Measurements from ENCODE around the gene DDX56. TPM values are rescaled to one million over a fixed set of nuclear protein-coding genes. Genes with fewer than 3 reads are reported as not detected.
A peak's percentile ranks its signal among the peaks of the same experiment; 100 is the strongest.

Gene DDX56
- total RNA-seq (52.3 and 65.2 TPM in 2 replicates), polyA plus RNA-seq (62.1 and 78.1 TPM in 2 replicates)

DNA sequence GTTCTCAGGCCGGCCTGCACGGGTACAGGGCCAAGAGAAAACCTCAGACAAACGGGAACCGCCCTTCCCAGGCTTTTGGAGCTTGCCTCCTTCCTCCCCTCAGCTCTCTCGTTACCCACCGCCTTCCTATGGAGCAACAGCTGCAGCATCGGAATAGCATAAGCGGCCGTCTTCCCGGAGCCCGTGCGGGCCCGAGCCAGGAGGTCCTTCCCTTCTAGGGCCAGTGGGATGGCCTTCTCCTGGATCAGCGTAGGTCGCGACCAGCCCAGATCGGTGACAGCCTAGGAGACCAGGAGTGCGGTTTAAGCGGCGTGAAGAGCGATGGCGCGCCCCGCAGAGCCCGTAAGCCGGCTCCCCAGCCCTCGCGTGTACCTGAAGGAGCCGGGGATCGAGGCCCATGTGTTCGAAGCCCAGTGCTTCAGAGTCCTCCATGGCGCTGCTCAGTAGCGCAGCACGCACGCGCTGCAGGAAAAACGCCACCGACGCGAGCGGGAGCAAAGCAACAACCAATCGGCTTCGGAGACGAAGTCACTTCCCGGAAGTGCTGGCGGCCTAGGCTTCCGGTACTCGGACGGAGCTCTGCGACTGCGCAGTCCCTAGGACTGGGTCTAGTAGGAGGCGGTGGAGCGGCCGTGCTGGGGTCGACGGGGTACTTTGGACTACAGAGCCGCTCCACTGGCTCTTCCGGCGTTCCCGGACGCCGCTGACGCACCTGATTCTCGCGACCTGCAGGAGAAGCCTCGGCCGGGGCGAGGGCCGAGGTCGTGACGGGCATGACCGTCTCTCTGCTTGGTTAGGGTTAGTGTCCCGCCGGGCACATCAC, at the start of gene DDX56:
Gene DDX56, minus strand, starts transcription at position 445 of the 823 bp plus-strand sequence. Its CDS starts 13 bp downstream, at position 432.
- H3K9me3 ChIP-seq (ENCODE audit: low read depth): no peaks in the 10 kb centered on the region
- TF ChIP-seq, protein P1, sequence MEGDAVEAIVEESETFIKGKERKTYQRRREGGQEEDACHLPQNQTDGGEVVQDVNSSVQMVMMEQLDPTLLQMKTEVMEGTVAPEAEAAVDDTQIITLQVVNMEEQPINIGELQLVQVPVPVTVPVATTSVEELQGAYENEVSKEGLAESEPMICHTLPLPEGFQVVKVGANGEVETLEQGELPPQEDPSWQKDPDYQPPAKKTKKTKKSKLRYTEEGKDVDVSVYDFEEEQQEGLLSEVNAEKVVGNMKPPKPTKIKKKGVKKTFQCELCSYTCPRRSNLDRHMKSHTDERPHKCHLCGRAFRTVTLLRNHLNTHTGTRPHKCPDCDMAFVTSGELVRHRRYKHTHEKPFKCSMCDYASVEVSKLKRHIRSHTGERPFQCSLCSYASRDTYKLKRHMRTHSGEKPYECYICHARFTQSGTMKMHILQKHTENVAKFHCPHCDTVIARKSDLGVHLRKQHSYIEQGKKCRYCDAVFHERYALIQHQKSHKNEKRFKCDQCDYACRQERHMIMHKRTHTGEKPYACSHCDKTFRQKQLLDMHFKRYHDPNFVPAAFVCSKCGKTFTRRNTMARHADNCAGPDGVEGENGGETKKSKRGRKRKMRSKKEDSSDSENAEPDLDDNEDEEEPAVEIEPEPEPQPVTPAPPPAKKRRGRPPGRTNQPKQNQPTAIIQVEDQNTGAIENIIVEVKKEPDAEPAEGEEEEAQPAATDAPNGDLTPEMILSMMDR (IDR thresholded peaks at IDR 0.05; ENCODE audit: low read depth, low read length): no peak
- H3K27me3 ChIP-seq: no peaks in the 10 kb centered on the region
- peaks cover 53% of the 10 kb centered on the region for H3K36me3 ChIP-seq
- peak within 1 kb of the TSS; percentile 90 for H3K27ac ChIP-seq
- peak within 1 kb of the TSS; percentile 76 for H3K4me3 ChIP-seq
- H3K4me1 ChIP-seq (ENCODE audit: low read depth): peaks cover 12% of the 10 kb centered on the region
- DNase-seq (ENCODE audit: low read depth in 1 of 2, low spot score in 1 of 2): peak; percentile 95 to 98

GRCh38 chr7:44622342-44623151, 48.8 kb upstream of the DDX56 start:
- H3K4me3 ChIP-seq: no peak overlapping the region
- DNase-seq (ENCODE audit: low read depth in 1 of 2, low spot score in 1 of 2): no peak
- H3K27ac ChIP-seq: peak overlapping the region; percentile 54
- H3K4me1 ChIP-seq (ENCODE audit: low read depth): peaks cover 3% of the 10 kb centered on the region
- H3K36me3 ChIP-seq: peaks cover 22% of the 10 kb centered on the region
- H3K9me3 ChIP-seq (ENCODE audit: low read depth): no peaks in the 10 kb centered on the region
- TF ChIP-seq, protein P1 (IDR thresholded peaks at IDR 0.05; ENCODE audit: low read depth, low read length): no peak
- H3K27me3 ChIP-seq: no peaks in the 10 kb centered on the region

DNA sequence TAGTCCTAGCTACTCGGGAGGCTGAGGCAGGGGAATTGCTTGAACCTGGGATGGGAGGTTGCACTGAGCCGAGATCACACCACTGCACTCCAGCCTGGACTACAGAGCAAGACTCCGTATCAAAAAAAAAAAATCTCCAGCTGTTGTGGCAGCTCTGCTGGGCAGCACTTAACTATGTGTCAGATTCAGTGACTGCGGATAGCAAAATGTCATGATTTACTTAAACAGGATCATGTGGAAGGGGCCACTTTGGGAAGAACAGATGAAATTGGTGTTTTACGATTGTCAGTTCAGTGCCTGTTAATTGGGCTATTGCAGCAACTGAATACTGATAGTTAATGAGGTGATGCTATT, 48.0 kb upstream of the DDX56 start:
- Histone ChIP-seq H3K4me1 (ENCODE audit: low read depth) (peaks cover 3% of the 10 kb centered on the region), H3K4me3 (no peak overlapping the region), H3K27me3 (no peaks in the 10 kb centered on the region), H3K36me3 (peaks cover 18% of the 10 kb centered on the region), H3K9me3 (ENCODE audit: low read depth) (no peaks in the 10 kb centered on the region), H3K27ac (peak overlapping the region; percentile 54)
- TF ChIP-seq, protein P1 (IDR thresholded peaks at IDR 0.05; ENCODE audit: low read depth, low read length): no peak
- no peak for DNase-seq (ENCODE audit: low read depth in 1 of 2, low spot score in 1 of 2)

DNA sequence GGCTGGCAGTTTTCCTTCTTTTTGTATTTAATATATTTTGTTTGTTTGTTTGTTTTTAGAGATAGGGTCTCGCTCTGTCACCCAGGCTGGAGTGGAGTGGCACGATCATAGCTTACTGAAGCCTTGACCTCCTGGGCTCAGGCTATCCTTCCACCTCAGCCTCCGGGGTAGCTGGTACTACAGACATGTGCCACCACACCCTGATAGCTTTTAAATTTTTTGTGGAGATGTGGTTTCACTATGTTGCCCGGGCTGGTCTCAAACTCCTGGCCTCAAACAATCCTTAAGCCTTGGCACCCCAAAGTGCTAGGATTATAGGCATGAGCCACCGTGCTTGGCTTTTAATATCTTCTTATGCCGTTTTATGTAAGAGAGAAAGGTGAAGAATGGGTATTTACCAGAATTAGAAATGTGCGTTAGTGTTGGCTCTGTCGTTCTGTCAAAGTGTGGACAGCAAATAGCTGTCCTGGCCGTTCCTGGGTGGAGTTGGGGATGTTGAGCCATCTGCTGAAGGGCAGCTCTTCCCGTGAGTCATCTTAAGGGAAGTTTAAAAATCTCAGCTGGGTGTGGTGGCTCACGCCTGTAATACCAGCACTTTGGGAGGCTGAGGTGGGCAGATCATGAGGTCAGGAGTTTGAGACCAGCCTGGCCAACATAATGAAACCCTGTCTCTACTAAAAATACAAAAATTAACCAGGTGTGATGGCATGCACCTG, 47.5 kb upstream of the DDX56 start:
- Histone ChIP-seq H3K27me3 (no peaks in the 10 kb centered on the region), H3K36me3 (peaks cover 15% of the 10 kb centered on the region), H3K9me3 (ENCODE audit: low read depth) (no peaks in the 10 kb centered on the region), H3K4me3 (no peak overlapping the region), H3K27ac (no peak overlapping the region), H3K4me1 (ENCODE audit: low read depth) (peaks cover 3% of the 10 kb centered on the region)
- peak in 1 of 2 donors; percentile 26 for DNase-seq (ENCODE audit: low read depth in 1 of 2, low spot score in 1 of 2)
- TF ChIP-seq, protein P1 (IDR thresholded peaks at IDR 0.05; ENCODE audit: low read depth, low read length): no peak

- Histone ChIP-seq H3K9me3 (ENCODE audit: low read depth) (no peaks in the 10 kb centered on the region), H3K4me1 (ENCODE audit: low read depth) (peaks cover 3% of the 10 kb centered on the region), H3K27ac (peak overlapping the region; percentile 4), H3K36me3 (no peaks in the 10 kb centered on the region), H3K27me3 (no peaks in the 10 kb centered on the region), H3K4me3 (no peak overlapping the region)
- no peak for DNase-seq (ENCODE audit: low read depth in 1 of 2, low spot score in 1 of 2)
- TF ChIP-seq, protein P1 (IDR thresholded peaks at IDR 0.05; ENCODE audit: low read depth, low read length): no peak
Observed at GRCh38 chr7:44618753-44619152, 45.0 kb upstream of the DDX56 start.

Measured in cardiac muscle cell (in vitro differentiated cells and primary cell).